Measurements from ENCODE around the gene HSD3B1. TPM values are rescaled to one million over a fixed set of nuclear protein-coding genes. Genes with fewer than 3 reads are reported as not detected.

Gene HSD3B1
- polyA plus RNA-seq, 1 experiment, result not detected

DNA sequence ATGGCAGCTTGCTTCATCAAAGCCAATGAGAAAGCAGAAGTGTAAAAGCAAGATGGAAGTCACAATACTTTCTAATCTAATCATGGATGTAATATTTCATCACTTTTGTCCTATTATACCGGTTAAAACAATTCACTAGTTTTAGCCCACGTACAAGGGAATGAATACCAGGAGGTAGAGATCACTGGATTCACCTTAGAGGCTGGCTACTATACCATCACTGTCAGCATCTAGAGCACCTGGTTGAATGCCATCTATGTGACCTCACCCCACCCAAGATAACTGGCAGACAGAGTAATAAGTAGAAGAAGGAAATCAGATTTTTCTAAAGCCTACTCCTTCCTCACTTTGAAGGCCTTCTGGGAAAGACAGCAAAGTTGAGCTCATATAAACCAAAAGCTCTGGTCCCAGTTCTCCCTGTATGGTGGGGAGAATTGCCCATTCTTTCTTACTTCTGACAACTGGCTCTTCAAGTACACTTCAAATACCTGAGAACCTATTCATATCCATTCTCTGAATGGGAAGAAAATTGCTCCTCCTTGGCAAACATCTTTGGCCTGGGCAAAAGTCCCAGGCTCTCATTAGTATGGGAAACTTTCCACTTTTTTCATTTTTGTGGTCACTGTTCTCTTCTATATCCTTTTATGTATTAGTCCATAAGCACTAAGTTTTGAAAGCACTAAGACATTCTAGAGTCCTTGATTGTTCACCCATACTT is 24.8 kb downstream of the HSD3B1 start:
- H3K27me3 ChIP-seq (ENCODE audit: control insufficient read depth, insufficient read depth, low read length), result no peaks in the 10 kb centered on the region
- TF ChIP-seq, protein P1, sequence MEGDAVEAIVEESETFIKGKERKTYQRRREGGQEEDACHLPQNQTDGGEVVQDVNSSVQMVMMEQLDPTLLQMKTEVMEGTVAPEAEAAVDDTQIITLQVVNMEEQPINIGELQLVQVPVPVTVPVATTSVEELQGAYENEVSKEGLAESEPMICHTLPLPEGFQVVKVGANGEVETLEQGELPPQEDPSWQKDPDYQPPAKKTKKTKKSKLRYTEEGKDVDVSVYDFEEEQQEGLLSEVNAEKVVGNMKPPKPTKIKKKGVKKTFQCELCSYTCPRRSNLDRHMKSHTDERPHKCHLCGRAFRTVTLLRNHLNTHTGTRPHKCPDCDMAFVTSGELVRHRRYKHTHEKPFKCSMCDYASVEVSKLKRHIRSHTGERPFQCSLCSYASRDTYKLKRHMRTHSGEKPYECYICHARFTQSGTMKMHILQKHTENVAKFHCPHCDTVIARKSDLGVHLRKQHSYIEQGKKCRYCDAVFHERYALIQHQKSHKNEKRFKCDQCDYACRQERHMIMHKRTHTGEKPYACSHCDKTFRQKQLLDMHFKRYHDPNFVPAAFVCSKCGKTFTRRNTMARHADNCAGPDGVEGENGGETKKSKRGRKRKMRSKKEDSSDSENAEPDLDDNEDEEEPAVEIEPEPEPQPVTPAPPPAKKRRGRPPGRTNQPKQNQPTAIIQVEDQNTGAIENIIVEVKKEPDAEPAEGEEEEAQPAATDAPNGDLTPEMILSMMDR (IDR thresholded peaks at IDR 0.05; ENCODE audit: low read depth, low read length), result no peak
- CTCF ChIA-PET, result no interaction called here
- no peak overlapping the region for H3K27ac ChIP-seq (ENCODE audit: low read depth, low read length)
- no peak for DNase-seq (ENCODE audit: low read depth, low spot score)
- H3K4me3 ChIP-seq (ENCODE audit: low read depth, low read length), result no peak overlapping the region
- POLR2A ChIA-PET, result no interaction called here
- H3K9me3 ChIP-seq (ENCODE audit: control insufficient read depth, insufficient read depth, low read length), result no peaks in the 10 kb centered on the region

DNA sequence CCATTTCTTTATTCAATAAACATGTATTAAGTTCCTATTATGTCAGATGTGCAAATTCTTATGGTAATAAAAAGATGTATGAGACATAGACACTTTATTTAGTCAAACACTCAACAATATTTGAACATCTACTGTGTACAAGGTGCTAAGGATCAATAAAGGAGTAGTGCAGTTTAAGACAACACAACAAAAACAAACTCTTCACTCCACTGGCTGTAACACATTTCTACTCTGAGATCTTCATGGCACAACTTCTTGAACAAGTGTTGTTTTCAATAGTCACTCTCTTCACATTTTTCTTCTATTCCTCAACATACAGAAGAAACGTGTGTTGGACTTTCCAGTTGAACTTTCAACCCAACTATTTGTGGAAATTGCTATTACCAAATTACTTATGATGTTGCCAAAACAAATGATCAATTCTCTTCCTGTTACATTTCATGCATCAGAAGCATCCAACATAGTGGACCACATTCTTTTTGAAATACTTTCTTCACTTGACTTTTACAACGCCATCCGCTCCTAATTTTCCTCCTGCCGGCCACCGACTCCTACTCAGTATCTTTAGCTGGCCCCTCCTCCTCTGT is 25.4 kb downstream of the HSD3B1 start:
- Histone ChIP-seq H3K4me3 (ENCODE audit: low read depth, low read length) (no peak overlapping the region), H3K27ac (ENCODE audit: low read depth, low read length) (no peak overlapping the region), H3K27me3 (ENCODE audit: control insufficient read depth, insufficient read depth, low read length) (no peaks in the 10 kb centered on the region), H3K9me3 (ENCODE audit: control insufficient read depth, insufficient read depth, low read length) (no peaks in the 10 kb centered on the region)
- DNase-seq (ENCODE audit: low read depth, low spot score), result no peak
- ChIA-PET POLR2A (no interaction called here), CTCF (no interaction called here)
- TF ChIP-seq, protein P1 (IDR thresholded peaks at IDR 0.05; ENCODE audit: low read depth, low read length), result no peak

DNA sequence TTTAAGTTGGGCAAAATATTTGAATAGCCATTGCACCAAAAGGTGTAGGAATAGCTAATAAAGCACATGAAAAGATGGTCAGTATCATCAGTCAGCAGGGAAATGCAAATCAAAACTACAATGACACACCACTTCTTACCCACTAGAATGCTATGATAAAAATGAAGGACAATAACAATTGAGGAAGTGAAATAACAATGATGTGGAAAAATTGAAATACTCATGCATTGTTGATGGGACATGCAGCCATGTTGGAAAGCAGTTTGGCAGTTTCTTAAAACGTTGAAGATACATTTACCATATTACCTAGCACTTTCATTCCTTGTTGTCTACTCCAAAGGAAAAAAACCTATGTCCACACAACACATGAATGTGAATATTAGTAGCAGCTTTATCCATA is 28.4 kb downstream of the HSD3B1 start:
- ChIA-PET POLR2A (no interaction called here), CTCF (no interaction called here)
- no peak overlapping the region for H3K27ac ChIP-seq (ENCODE audit: low read depth, low read length)
- TF ChIP-seq, protein P1 (IDR thresholded peaks at IDR 0.05; ENCODE audit: low read depth, low read length), result no peak
- peaks cover 4% of the 10 kb centered on the region for H3K27me3 ChIP-seq (ENCODE audit: control insufficient read depth, insufficient read depth, low read length)
- no peaks in the 10 kb centered on the region for H3K9me3 ChIP-seq (ENCODE audit: control insufficient read depth, insufficient read depth, low read length)
- no peak for DNase-seq (ENCODE audit: low read depth, low spot score)
- no peak overlapping the region for H3K4me3 ChIP-seq (ENCODE audit: low read depth, low read length)

DNA sequence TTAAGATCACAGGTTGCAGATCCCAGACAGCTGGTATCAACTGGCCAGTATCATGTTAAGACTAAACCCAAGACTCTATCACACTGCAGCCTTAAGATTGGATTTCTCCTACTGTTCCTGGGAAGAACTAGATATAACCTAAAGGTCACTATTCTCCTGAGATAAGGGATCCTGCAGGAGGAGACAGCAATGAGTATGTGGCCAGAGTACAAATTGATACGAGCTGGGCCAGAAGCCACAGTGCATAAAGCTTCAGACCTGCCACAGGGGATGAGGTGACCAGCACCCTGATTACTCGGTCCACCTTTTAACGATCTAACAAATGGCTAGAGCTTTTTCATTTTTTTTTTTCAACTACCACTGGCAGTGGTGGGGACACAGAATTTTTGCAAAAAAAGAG is 31.0 kb downstream of the HSD3B1 start:
- Histone ChIP-seq H3K27me3 (ENCODE audit: control insufficient read depth, insufficient read depth, low read length) (peaks cover 4% of the 10 kb centered on the region), H3K9me3 (ENCODE audit: control insufficient read depth, insufficient read depth, low read length) (no peaks in the 10 kb centered on the region), H3K27ac (ENCODE audit: low read depth, low read length) (no peak overlapping the region), H3K4me3 (ENCODE audit: low read depth, low read length) (no peak overlapping the region)
- TF ChIP-seq, protein P1 (IDR thresholded peaks at IDR 0.05; ENCODE audit: low read depth, low read length), result no peak
- no peak for DNase-seq (ENCODE audit: low read depth, low spot score)
- ChIA-PET POLR2A (no interaction called here), CTCF (no interaction called here)

DNA sequence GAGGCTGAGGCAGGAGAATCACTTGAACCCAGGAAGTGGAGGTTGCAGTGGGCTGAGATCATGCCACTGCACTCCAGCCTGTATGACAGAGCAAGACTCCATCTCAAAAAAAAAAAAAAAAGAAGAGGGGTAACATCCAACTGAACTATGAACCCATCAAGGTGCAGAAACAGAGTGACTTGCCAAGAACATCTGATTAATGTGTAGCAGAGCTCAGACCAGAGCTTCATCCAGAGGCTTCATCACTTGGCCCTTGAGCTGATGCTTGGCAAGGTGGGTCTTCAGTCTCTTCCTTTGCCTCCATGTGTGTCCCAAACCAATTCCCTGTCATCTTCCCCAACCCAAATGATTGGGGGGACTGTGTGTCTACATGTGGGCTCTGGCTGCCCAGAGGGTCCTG is 32.6 kb downstream of the HSD3B1 start:
- CTCF ChIA-PET, result no interaction called here
- no peak overlapping the region for H3K27ac ChIP-seq (ENCODE audit: low read depth, low read length)
- H3K4me3 ChIP-seq (ENCODE audit: low read depth, low read length), result no peak overlapping the region
- H3K9me3 ChIP-seq (ENCODE audit: control insufficient read depth, insufficient read depth, low read length), result no peaks in the 10 kb centered on the region
- no peak for DNase-seq (ENCODE audit: low read depth, low spot score)
- POLR2A ChIA-PET, result no interaction called here
- TF ChIP-seq, protein P1 (IDR thresholded peaks at IDR 0.05; ENCODE audit: low read depth, low read length), result no peak
- peaks cover 4% of the 10 kb centered on the region for H3K27me3 ChIP-seq (ENCODE audit: control insufficient read depth, insufficient read depth, low read length)

All from AG04450 (cell line).